Left ventricle myocardium superior (tissue), 1 donor: ENCODE results near the gene FOXQ1. TPM values are rescaled to one million over a fixed set of nuclear protein-coding genes. Genes with fewer than 3 reads are reported as not detected.

Experiments
- ATAC-seq: fragments of 200-7000 bp; cut with Tn5 transposase; one replicate; pipeline ENCODE4 v1.9.1; 2020; ENCODE audit warnings: mild to moderate bottlenecking, moderate library complexity
- DNase-seq: peaks from one replicate; pipeline ENCODE4 v3.0.0-alpha.2; 2020
- intact Hi-C: fragments of 100-400 bp; cut with micrococcal nuclease; formaldehyde crosslinking; loops from one replicate; pipeline ENCODE4 v1.11.0; 2022
- long read RNA-seq: library from polyadenylated mRNA; unstranded; transcript quantifications from one replicate; pipeline ENCODE4 v2.0.0, GENCODE V29; 2021
- total RNA-seq: library from RNA; stranded (reverse); fragmentation: NEBNext Ultra II Directional; extraction: Animal tissue kit (Norgen Biotek cat#: 25700); gene quantifications from one replicate; pipeline ENCODE4 v1.2.1, GENCODE V29; 2021
- donor health status: DM: no; HTN: yes; CAD: no; lungs with severe emphysema.

FOXQ1 gene, protein sequence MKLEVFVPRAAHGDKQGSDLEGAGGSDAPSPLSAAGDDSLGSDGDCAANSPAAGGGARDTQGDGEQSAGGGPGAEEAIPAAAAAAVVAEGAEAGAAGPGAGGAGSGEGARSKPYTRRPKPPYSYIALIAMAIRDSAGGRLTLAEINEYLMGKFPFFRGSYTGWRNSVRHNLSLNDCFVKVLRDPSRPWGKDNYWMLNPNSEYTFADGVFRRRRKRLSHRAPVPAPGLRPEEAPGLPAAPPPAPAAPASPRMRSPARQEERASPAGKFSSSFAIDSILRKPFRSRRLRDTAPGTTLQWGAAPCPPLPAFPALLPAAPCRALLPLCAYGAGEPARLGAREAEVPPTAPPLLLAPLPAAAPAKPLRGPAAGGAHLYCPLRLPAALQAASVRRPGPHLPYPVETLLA
- not detected for total RNA-seq
- long read RNA-seq, result 0 reads

DNA sequence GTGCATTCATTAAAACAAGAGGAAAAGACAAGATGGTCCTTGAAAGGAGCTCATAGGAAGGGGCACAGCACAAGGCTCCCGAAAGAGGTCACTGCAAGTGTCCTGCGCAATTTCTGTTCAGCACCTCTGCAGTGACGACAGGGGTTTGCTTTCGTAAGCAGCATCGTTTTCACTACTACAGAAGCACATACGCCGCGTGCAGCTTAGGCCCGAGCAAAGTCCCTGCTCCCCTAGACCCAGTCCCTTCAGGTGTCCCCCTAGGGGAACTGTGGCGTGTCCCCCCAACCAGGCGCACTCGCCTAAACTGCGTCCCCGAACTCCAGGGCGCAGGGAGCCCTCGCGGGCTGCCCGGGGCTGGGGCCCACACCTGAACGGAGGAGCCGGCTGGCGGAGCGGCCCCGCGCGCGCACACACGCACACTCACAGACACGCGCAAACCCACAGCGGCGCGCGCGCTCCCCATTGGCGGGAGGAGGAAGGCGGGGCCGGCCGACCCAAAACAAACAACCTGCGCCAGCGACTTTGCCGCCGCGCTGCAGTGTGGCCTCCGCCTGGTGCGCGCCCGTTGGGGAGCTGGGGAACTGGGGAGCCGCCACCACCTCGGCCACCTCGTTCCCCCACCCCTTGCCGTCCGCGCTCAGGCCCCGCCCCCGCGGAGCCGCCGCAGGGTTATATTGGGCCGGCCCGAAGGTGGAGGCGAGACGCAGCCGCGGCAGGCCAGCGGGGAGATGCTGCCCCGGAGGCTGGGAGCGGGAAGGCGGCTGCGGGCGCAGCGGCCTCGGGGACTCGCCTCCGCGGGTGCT, at the start of gene FOXQ1:
Gene FOXQ1 (plus strand): TSS at position 699 of the 803 bp plus-strand sequence. CDS start 607 bp downstream, outside the sequence.
- peak; percentile 59 for ATAC-seq
- intact Hi-C loops, result no loop called here
- peak; percentile 48 for DNase-seq

DNA sequence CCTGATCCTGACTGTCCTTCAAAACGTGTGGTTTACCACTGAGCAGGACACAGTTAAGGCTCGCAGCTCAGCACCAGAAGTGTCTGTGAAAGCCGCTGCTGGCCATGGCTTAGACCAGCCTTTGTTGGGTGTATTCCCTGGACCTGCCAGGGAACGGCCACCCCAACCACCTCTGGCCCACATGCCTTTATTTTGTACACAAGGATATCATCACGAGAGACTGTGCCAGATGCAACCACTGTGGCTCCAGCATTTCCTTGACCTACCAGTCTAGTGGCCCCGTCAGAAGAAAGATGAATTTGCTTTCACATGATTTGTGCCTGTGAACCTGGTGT, 49.2 kb upstream of the FOXQ1 start:
- DNase-seq (no peak), ATAC-seq (no peak)
- intact Hi-C loops, result no loop called here

DNA sequence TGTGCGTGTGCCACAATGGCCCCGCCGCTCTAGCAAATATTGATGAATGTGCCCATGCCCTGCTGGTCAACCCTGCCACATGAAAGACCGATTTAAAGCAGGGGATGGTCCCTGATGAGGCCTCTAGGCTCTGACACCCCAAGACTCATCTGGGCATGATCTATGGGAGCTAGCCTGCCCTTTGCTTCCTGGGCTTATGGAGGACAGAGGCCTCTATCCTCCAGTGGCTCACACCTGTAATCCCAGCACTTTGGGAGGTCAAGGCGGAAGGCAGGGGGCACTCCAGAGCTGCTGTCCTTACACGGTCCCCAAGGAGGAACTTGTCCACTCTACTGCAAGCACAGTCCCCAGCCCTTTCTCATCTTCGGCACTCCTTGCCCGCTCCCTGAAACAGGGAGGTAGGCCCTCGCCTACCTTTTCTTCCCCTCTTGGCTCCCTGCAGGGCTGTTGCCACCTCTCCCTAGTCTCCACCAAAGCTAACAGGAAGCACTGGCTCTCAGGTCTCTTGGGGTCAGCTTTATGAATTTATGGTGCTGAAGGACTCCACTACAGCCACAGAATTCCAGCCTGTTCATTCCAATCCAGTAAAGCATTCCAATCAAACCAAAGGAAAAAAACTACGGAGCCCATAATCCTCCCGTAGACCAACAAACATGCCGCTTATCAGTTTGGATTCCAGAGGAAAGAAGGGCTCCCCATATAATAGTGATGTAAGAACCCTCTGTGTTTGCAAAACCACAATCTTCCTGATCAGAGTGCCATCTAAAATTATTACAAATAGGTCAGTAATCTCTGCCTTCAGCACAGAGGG, 48.7 kb upstream of the FOXQ1 start:
- ATAC-seq, result no peak
- intact Hi-C loops, result no loop called here
- DNase-seq, result no peak

DNA sequence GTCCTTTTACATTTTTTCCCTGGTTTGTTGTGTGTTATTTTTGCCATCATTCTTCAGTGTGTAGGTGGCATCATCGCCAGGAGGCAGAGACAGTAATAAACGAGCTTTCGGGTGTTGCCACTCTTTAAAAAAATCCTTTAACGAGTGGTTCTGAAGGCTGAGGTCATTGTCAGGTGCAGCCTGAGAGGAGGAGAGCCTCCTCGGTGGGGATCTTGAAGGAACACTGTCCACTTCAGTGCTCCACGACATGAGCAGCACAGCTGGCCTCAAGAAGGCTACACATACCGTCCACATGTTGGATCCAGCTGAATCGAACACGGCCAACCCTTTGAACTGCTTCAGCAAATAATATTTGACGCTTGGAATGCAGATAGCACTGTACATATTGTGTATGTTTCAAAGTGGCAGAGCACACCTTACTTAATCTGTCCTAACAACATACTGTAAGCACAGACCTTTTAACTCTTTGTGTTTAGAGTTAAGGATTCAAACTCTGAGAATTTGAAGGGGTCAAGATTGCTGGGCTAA, 48.0 kb upstream of the FOXQ1 start:
- ATAC-seq, result no peak
- intact Hi-C loops, result no loop called here
- DNase-seq, result no peak

DNA sequence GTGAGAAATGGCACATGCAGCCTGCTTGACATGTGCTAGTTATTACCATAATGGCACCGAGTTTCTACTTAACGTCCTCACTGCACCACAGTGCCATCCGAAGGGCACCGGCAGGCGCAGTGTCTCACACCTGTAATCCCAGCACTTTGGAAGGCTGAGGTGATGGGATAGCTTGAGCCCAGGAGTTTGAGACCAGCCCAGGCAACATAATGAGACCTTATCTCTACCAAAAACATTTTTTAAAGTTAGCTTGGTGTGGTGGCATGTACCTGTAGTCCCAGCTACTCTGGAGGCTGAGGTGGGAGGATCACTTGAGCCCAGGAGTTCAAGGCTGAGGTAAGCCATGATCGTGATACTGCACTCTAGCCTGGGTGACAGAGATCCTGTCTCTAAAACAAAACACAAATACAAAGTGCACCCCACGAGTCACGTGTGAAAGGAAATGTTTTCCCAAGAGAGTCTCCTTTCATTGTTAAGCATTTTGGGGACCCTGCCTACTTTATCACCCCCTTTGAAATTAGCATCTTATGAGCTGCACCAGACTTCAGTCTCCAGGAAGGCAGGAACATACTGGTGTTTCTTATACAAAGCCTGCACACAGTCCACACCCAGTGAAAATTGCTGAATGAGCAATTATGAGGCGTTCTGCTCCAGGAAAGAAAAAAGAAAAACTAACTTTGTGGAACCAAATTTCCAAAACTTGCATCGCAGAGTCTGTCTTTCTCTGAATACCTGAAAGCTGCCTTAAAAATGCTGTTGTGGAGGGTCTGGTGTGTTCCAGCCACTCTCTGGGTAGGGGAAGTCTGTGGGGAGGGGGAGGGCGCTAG, 47.1 kb upstream of the FOXQ1 start:
- intact Hi-C loops, result no loop called here
- ATAC-seq, result no peak
- DNase-seq, result no peak

DNA sequence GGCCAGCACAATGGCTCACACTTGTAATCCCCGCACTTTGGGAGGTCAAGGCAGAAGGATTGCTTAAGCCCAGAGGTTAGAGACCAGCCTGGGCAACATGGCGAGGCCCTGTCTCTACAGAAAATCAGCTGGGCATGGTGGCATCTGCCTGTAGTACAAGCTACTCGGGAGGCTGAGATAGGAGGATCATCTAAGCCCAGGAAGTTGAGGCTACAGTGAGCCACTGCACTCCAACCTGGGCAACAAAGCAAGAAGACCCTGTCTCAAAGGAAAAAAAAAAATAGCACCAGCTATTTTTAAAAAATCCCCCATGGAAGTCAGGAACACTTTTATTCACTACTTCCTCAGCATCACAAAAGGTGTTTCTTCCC, 45.2 kb upstream of the FOXQ1 start:
- intact Hi-C loops, result no loop called here
- ATAC-seq, result no peak

DNA sequence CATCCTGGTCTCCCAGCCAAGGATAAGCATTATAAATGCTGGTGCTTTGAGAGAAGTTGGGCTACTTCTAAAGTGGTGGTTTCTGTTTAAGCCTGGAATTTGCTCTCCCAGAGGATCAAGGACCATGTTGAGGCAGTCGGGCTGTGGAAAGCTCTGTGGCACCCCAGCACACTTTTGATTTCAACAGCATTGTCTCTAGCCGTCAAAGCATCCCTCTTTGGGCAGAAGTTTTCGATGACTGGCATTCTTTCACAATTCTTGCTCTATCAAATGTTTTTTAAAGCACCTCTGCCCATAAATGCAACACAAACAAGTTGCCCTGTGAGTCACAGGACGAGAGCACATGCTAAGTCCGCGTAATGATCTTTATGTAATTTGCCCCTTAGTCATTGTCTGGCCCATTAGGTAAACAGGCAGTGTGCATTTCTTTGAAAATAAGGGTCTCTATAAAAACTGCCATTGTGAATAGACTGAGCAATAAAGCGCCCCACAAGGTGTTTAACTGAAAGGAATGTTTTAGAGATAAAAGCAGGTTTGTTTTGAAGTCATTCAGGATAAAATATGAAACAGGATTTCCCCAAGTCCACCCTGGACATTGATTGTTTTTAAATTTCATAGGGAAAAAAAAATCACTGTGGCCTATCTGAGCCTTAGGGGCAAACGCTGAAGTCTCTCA, 44.7 kb upstream of the FOXQ1 start:
- no peak for ATAC-seq
- no peak for DNase-seq
- intact Hi-C loops, result no loop called here

More for the DNA sequence above, 45.2 kb upstream of the FOXQ1 start:
- no peak for DNase-seq

DNA sequence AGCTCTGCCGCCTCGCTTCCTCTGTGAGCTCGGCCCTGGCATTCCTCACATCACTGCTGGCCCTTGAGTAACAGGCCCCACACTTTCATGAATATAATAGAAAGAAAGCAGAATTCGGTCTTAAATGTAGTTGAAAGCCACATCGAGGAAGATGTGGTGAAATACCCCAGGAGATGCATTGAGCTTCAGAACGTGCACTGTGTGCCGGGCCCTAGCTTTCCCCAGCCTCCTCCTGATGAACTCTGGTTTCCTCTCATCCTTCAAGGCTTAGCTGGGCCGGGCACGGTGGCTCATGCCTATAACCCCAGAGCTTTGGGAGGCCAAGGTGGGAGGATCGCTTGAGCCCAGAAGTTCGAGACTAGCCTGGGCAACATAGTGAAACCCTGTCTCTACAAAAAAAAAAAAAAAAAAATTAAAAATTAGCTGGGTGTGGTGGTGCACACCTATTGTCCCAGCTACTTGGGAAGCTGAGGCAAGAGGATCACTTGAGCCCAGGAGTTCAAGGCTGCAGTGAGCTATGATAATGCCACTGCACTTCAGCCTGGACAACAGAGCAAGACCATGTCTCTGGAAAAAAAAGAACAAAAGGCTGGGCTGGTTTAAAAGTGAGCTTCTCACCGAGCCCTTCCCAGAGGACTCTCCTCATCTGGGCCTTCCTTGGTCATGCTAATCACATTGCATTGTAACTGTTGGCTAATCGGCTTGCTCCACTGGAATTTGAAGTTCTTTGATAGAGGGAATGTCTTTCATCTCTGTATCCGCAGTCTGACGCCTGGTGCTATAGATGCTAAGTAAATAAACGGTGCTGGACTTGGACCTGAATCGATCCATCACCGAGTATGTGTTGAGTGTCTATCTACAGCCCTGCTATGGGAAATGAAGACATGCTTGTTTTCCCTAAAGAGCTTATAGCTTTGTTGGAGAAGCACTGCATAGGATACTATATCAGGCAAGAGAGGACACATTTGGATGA, 43.8 kb upstream of the FOXQ1 start:
- intact Hi-C loops, result no loop called here
- no peak for DNase-seq
- no peak for ATAC-seq

DNA sequence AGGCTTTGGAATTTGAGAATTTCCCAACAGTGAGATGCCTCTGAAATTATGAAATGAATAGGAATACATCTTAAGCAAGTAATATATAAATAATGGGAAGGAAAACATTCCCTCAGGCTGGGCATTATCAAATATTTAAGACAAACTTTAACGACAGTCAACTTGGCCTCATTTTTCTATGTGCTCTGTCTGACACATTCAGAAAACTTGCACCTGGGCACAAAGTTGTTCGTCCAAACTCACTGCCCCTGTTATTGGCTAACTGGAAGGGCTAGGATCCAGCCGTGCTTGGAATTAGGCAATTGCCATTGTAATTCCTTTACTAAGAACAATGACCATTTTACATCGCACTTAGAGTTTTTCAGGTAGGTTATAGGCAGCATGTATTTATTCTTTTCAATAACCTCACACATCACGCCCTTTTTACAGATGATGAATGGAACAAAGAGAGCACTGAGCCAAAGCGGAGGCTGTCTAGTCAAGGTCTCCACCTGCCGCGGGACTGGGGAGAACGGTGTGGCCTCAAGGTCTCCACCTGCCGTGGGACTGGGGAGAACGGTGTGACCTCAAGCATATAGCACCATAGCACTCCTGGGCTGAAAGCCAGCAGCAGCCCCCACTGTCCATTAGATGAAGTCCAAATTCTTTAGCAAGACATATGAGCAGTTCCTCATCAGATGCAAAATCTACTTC, 40.7 kb upstream of the FOXQ1 start:
- ATAC-seq (no peak), DNase-seq (no peak)
- intact Hi-C loops, result no loop called here

DNA sequence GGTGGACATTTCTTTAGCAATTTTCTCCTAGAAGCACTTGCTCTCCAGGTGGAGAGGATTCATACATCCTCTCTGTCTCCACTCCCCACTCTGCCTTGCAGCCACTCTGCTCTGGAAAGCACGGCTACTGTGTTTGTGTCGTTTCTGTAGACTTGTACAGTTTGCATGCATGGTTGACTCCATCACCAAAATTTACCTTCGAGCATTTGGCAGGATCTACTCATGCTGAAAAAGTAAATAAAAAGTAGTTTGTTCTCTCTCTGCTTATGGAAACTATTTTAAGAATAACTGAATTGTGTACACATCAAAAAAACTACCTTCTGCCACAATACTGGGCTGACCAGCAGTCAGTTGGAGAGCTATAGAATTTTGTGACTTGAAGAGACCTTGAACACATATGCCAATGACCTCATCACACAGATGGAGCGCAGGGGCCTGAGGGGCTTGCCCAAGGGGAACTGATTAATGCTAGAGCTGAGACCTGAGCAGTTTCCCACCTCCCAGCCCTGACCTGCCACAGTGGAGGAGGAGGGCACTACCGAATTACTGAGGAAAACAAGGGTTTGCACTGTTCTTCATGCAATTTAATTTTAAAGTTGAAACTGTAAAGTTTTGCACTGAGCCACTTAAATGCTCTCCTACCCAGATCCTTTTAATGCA, 33.7 kb upstream of the FOXQ1 start:
- intact Hi-C loops, result no loop called here
- ATAC-seq (no peak), DNase-seq (no peak)

DNA sequence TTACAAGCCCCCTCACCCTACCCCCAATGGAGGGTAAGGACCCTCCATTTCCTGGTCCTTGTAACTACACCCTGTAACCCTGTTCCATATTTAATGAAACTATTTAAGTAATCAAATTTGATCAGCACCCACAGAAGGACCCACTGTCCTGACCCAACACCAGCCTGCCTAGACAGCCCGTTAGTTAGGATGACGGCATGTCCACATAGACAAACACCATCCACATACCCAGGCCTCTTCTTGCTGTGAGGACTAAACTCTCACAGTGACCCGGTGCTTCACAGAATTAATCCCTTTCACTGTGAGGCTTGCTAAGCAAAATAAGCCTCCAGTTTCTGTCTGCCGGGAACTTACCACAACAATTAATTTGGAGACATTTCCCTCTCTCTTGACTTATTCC, 32.8 kb upstream of the FOXQ1 start:
- DNase-seq (no peak), ATAC-seq (no peak)
- intact Hi-C loops, result no loop called here

DNA sequence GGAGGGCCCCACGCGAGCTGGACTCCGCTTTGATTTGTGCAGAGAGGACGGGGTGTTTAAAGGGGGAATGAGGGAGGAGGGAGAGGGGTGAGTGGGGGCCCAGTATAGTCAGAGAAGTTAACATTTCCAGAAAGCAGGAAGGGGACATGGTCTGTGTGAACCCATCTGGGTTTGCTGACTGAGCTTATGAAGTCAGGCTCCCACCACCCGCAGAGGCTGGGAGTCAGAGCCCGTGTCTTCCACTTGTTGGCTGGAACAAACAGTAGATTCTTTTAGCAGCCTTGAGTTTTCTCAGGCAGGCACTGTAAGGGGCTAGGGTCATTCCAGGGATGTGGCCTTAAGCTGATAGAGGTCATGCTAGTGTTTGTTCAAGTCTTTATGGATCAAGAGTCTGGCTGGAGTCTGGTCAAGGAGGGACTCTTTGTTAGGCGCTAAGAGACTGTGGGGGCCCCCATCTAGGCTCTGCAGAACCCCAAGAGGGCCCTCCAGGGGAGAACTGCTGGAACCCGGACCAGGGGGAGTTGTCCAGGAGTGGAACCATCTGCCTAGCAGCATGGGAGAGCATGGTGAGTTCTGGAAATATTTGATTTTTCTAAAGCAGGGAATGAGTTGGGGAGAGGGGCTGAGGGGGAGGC, 31.1 kb upstream of the FOXQ1 start:
- intact Hi-C loops, result no loop called here
- ATAC-seq, result no peak
- DNase-seq, result no peak

DNA sequence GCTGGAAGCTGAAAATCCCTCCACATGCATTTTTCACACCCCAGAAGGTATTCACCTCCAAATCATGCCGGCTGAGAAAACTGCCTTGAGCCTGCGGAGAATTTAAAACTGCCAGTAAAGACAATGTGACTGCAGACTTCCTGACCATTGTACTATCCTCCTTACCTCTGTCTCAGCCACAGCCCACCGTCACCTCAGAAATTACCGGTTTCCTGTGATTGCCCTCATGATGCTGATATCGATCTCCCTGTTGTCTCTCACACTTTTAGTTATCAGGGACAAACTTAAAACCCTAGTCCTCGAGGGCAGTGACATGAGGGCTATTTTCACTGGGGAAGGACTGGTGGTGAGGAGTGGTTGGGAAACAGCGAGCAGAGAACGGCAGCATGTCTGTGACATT, 30.2 kb upstream of the FOXQ1 start:
- intact Hi-C loops, result no loop called here
- DNase-seq (no peak), ATAC-seq (no peak)

DNA sequence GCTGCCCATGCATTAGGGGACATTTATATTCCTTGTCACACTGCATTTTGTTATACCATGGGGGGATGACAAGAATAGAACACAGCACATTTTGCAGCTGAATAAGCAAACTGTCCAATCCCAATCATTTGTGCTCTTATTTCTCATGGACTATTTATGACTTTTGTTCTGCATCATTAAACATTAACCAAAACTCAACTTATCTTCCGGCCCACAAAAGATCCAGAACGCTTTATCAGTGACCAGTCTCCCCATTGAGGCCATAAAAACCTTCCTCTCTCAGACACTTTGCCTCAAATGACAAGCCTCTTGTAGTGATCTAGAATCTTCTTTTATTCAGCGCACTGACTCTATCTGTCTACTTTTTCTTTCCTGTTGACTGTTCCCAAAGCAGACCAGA, 28.4 kb upstream of the FOXQ1 start:
- ATAC-seq (no peak), DNase-seq (no peak)
- intact Hi-C loops, result no loop called here

DNA sequence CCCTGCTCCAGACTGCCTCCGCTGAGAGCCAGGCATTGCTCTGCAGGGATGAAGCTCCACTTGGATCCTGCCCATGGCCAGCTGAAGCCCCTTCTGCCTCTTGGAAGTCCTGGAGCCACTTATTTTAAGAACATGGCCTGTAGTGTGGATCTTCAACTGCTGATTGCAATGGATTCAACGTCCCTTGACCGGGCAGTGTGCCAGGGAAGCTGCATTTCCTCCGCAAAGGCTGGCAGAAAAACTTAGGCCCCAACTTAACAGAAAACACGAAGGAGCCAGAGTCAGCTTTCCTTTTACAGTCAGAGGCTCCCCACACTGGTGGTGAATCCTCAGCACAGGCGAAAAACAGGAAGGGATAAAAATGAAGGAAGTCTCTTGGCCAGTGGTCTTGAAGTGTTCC, 26.3 kb upstream of the FOXQ1 start:
- ATAC-seq (no peak), DNase-seq (peak; percentile 43)
- intact Hi-C loops, result no loop called here

DNA sequence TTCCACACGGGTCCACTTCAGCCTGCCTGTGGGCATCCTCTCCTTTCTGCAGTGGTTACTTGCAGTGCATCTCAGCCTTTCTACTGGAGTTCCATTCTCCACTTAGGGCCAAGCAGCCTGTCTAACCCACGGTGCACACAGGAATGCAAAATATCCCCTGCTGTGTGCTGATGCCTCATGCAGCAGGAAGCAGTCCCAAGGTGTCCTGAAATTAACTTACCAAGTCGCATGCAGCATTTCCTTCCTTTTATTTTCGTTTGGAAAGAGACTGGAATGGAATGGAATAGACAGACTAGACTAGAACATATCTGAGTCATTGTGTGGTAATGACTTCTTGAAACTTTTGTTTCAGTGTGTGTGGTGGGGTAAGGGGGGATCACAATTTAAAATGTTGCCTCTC, 25.9 kb upstream of the FOXQ1 start:
- intact Hi-C loops, result no loop called here
- DNase-seq (no peak), ATAC-seq (no peak)
